Caco-2 (cell line): ENCODE data around the gene PLEKHM1. TPM values are rescaled to one million over a fixed set of nuclear protein-coding genes. Genes with fewer than 3 reads are reported as not detected.
"Not testable (repeated sequence)": the region's sequence is repeated elsewhere in the genome, so short reads cannot be mapped to it uniquely, and the experiment has no call there.

Experiments
- BruUV-seq: library from RNA; stranded (reverse); fragments of 400-500 nt; replicated peaks from 2 replicates; lab custom pipeline; 2021; lab: Mats Ljungman, UMichigan
- CTCF ChIA-PET: fragments of 300-600 bp; sonication (Branson Sonifier 250); formaldehyde crosslinking; loops from one replicate; lab custom pipeline; 2022; ENCODE audit warnings: antibody characterized with exemption; lab: Charles Lee
- POLR2A ChIA-PET: fragments of 300-600 bp; sonication (Branson Sonifier 250); formaldehyde crosslinking; loops from one replicate; lab custom pipeline; 2022; ENCODE audit warnings: antibody characterized with exemption; lab: Charles Lee
- DNase-seq, 2 experiments: peaks; one replicate each; pipeline versions ENCODE4 v3.0.0 to v3.0.0-alpha.2; 2020 to 2022
- H3K27me3 ChIP-seq: replicated peaks from 2 replicates; pipeline ENCODE4 v1.6.0; 2011; ENCODE audit warnings: low read length; ENCODE audit not compliant: control insufficient read depth, insufficient read depth
- H3K36me3 ChIP-seq: 2 replicates; pipeline ENCODE4 v1.5.1; 2011; ENCODE audit warnings: low read length; ENCODE audit not compliant: control insufficient read depth, insufficient read depth
- H3K4me1 ChIP-seq: fragments of 250-450 bp; sonication (Bioruptor Pico); 2 replicates; pipeline ENCODE4 v1.5.1; 2020; ENCODE audit warnings: mild to moderate bottlenecking
- H3K4me3 ChIP-seq: 2 replicates; pipeline ENCODE4 v1.5.1; 2011; ENCODE audit warnings: low read depth, mild to moderate bottlenecking, control low read depth, low read length
- H3K9me3 ChIP-seq: fragments of 250-450 bp; sonication (Bioruptor Pico); 2 replicates; pipeline ENCODE4 v1.5.1; 2020; ENCODE audit warnings: mild to moderate bottlenecking, moderate library complexity
- H3K27ac Mint-ChIP-seq: one replicate; pipeline ENCODE4 v1.8.0; 2022; ENCODE audit warnings: mixed read lengths; ENCODE audit not compliant: unreplicated experiment
- H3K27me3 Mint-ChIP-seq: one replicate; pipeline ENCODE4 v1.8.0; 2022; ENCODE audit warnings: mixed read lengths; ENCODE audit not compliant: insufficient read depth, unreplicated experiment
- H3K36me3 Mint-ChIP-seq: one replicate; pipeline ENCODE4 v1.8.0; 2022; ENCODE audit warnings: mild to moderate bottlenecking, mixed read lengths; ENCODE audit not compliant: insufficient read depth, unreplicated experiment
- H3K4me1 Mint-ChIP-seq: one replicate; pipeline ENCODE4 v1.8.0; 2022; ENCODE audit warnings: low read depth, mixed read lengths; ENCODE audit not compliant: unreplicated experiment
- H3K4me3 Mint-ChIP-seq: one replicate; pipeline ENCODE4 v1.8.0; 2022; ENCODE audit warnings: mild to moderate bottlenecking, moderate library complexity, mixed read lengths; ENCODE audit not compliant: unreplicated experiment
- H3K9me3 Mint-ChIP-seq: one replicate; pipeline ENCODE4 v1.8.0; 2022; ENCODE audit warnings: mixed read lengths; ENCODE audit not compliant: unreplicated experiment
- intact Hi-C: fragments of 100-400 bp; cut with micrococcal nuclease; formaldehyde crosslinking; loops from one replicate; pipeline ENCODE4 v1.10.0; 2022; ENCODE audit not compliant: unreplicated experiment
- total RNA-seq: library from RNA; stranded (reverse); gene quantifications from 2 replicates; pipeline ENCODE4 v1.2.3, GENCODE V29; 2022

PLEKHM1 gene
- total RNA-seq, 1 experiment from 2014 or later = 30.4 TPM

GRCh38 chr17:45487704-45488103 is 2.8 kb downstream of the PLEKHM1 start:
- H3K9me3 Mint-ChIP-seq, CTCF ChIA-PET, H3K4me1 ChIP-seq, H3K36me3 ChIP-seq, POLR2A ChIA-PET, DNase-seq, H3K4me1 Mint-ChIP-seq, H3K36me3 Mint-ChIP-seq, BruUV-seq, H3K27ac Mint-ChIP-seq, H3K4me3 Mint-ChIP-seq, H3K27me3 ChIP-seq, intact Hi-C loops, H3K9me3 ChIP-seq, H3K4me3 ChIP-seq, H3K27me3 Mint-ChIP-seq: not testable (repeated sequence)

DNA sequence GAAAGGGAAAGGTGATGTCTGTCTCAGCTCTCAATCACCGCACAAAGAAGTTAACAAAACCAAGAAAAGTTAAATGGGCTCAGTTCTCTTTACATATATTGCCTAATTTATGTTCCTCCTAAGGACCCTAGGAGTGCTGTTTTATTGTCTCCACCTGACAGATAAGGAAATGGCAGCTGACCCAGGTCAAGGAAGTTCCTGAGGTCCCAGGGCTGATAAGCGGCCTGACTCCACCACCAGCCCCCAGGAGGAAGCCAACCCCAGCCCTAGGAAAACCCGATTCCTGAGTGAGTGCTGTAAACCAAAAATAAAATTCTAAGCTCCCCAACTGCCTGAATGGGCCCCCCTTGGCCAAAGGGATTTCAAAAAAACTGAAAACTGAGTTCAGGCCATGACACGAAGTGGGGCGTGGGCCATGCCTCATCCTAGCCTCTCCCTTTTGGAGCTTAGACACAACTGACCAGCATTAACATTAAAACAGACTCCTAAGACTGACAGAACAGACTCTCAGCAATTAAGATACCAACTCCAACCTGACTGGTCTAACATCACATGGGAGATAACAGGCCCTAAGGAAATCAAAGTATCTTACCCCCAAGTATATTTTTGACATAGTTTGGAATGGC is 6.8 kb downstream of the PLEKHM1 start:
- H3K9me3 ChIP-seq, intact Hi-C loops, H3K4me1 Mint-ChIP-seq, H3K36me3 Mint-ChIP-seq, DNase-seq, H3K4me3 ChIP-seq, POLR2A ChIA-PET, BruUV-seq, H3K27me3 ChIP-seq, H3K9me3 Mint-ChIP-seq, H3K36me3 ChIP-seq, H3K27ac Mint-ChIP-seq, H3K4me3 Mint-ChIP-seq, H3K27me3 Mint-ChIP-seq, CTCF ChIA-PET, H3K4me1 ChIP-seq: not testable (repeated sequence)

- H3K27me3 Mint-ChIP-seq, intact Hi-C loops, BruUV-seq, H3K36me3 Mint-ChIP-seq, H3K36me3 ChIP-seq, POLR2A ChIA-PET, H3K9me3 Mint-ChIP-seq, H3K4me3 Mint-ChIP-seq, CTCF ChIA-PET, H3K4me1 Mint-ChIP-seq, H3K27ac Mint-ChIP-seq, H3K9me3 ChIP-seq, H3K4me3 ChIP-seq, H3K4me1 ChIP-seq, H3K27me3 ChIP-seq, DNase-seq: not testable (repeated sequence)
Measured at GRCh38 chr17:45483177-45483576, 7.3 kb downstream of the PLEKHM1 start.

GRCh38 chr17:45482317-45482716 is 8.2 kb downstream of the PLEKHM1 start:
- H3K4me3 Mint-ChIP-seq, CTCF ChIA-PET, POLR2A ChIA-PET, H3K4me1 Mint-ChIP-seq, H3K4me3 ChIP-seq, intact Hi-C loops, DNase-seq, H3K9me3 ChIP-seq, H3K27ac Mint-ChIP-seq, BruUV-seq, H3K36me3 Mint-ChIP-seq, H3K36me3 ChIP-seq, H3K9me3 Mint-ChIP-seq, H3K4me1 ChIP-seq, H3K27me3 ChIP-seq, H3K27me3 Mint-ChIP-seq: not testable (repeated sequence)

DNA sequence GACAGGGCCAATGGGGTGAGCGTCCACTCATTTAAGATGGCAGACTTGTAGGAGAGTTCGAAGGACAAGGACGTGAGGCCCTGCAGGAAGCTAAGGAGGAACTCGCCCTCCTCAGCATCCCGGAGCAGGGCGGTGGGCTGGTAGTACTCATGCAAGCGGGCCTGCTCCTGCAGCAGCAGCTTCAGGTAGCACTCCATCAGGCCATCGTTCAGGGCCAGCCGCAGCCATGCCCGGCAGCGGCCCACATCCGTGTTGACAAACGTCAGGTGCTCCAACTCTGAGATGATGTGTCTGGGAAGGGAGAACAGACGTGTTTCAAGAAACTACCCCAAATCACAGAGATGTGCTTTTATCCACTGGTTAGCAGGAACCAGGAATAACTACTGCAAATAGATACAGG is 15.1 kb downstream of the PLEKHM1 start:
- not testable (repeated sequence) for H3K4me1 Mint-ChIP-seq

DNA sequence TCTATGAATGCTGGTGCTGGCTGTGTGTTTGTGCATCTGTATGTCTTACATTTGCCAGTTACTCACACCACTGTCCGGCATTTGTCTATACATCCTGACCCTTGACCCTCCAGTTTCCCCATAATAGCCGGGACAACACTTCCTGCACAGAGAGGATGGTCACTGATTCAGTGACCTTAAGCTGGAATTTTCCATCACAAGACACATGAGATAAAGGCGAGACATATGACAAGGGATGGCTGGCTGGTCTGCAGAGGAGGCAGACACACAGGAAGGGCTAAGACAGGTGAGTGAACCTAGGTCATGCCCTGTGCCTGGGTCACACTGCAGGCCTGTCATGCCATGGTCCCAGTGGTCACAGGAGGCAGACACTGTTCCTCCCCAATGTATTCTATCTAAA is 18.3 kb downstream of the PLEKHM1 start:
- H3K9me3 Mint-ChIP-seq, BruUV-seq, CTCF ChIA-PET: not testable (repeated sequence)

More for the DNA sequence above, 15.1 kb downstream of the PLEKHM1 start:
- H3K27me3 Mint-ChIP-seq, H3K4me1 ChIP-seq, DNase-seq, H3K4me3 ChIP-seq, CTCF ChIA-PET, H3K4me3 Mint-ChIP-seq, H3K27me3 ChIP-seq, BruUV-seq, H3K9me3 ChIP-seq, intact Hi-C loops, POLR2A ChIA-PET, H3K9me3 Mint-ChIP-seq, H3K36me3 ChIP-seq, H3K27ac Mint-ChIP-seq: not testable (repeated sequence)
- peaks cover 21% of the 10 kb centered on the region for H3K36me3 Mint-ChIP-seq

DNA sequence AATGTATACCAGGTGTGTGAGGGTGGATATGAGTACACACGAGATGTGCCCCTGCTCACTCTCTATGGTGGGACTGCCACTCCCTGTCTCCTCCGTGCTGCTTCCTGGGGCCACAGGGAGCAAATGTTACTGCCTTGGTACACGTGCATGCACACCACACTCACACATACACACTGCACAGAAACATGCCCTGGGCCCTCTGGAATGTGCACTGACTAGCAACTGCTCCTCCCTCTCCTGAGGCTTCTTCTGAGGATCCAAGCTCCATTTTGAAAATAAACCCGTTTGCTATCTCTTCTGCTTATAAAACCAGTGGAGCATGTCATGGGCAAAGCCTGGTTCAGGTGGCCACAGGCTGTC is 21.3 kb downstream of the PLEKHM1 start:
- H3K4me1 Mint-ChIP-seq, H3K4me3 Mint-ChIP-seq, BruUV-seq, H3K4me3 ChIP-seq, H3K27ac Mint-ChIP-seq, DNase-seq, H3K9me3 Mint-ChIP-seq, H3K36me3 Mint-ChIP-seq, H3K27me3 ChIP-seq, H3K9me3 ChIP-seq, H3K36me3 ChIP-seq, intact Hi-C loops, H3K4me1 ChIP-seq, CTCF ChIA-PET, H3K27me3 Mint-ChIP-seq, POLR2A ChIA-PET: not testable (repeated sequence)

More for the DNA sequence above, 18.3 kb downstream of the PLEKHM1 start:
- H3K4me3 Mint-ChIP-seq, H3K27me3 ChIP-seq, DNase-seq, POLR2A ChIA-PET, H3K27me3 Mint-ChIP-seq, H3K36me3 ChIP-seq, H3K4me1 ChIP-seq, intact Hi-C loops, H3K9me3 ChIP-seq, H3K4me3 ChIP-seq, H3K4me1 Mint-ChIP-seq, H3K27ac Mint-ChIP-seq: not testable (repeated sequence)
- peaks cover 19% of the 10 kb centered on the region for H3K36me3 Mint-ChIP-seq
